Thoracic aorta (tissue), 2 donors: ENCODE data around the gene UBR1. TPM values are rescaled to one million over a fixed set of nuclear protein-coding genes. Genes with fewer than 3 reads are reported as not detected.
"Not testable (repeated sequence)": the region's sequence is repeated elsewhere in the genome, so short reads cannot be mapped to it uniquely, and the experiment has no call there.

Source experiments
- ATAC-seq: fragments of 150-250 bp; one replicate; pipeline ENCODE4 v1.8.0; 2017; ENCODE audit warnings: low read depth; ENCODE audit not compliant: insufficient number of reproducible peaks, low FRiP score
- DNase-seq: peaks from one replicate; pipeline ENCODE4 v3.0.0-alpha.2; 2020; ENCODE audit warnings: low spot score
- H3K27ac ChIP-seq, 2 donors: fragments of 200-600 bp; sonication (generic); 1 replicate in 1 of 2; 2 replicates in 1 of 2; pipeline ENCODE4 v1.5.1; 2016; ENCODE audit warnings: mild to moderate bottlenecking in 2 of 2, moderate library complexity in 2 of 2
- H3K27me3 ChIP-seq: fragments of 200-600 bp; sonication (generic); replicated peaks from 2 replicates; pipeline ENCODE4 v1.6.0; 2016; ENCODE audit warnings: mild to moderate bottlenecking; ENCODE audit not compliant: insufficient read depth
- H3K36me3 ChIP-seq: fragments of 200-600 bp; sonication (generic); one replicate; pipeline ENCODE4 v1.5.1; 2016
- H3K4me1 ChIP-seq, 2 donors: fragments of 200-600 bp; sonication (generic); 1 replicate in 1 of 2; 2 replicates in 1 of 2; pipeline versions ENCODE4 v1.5.1 to v1.6.0; 2016; ENCODE audit warnings: low read depth in 2 of 2, mild to moderate bottlenecking in 1 of 2; ENCODE audit not compliant: control insufficient read depth in 1 of 2
- H3K4me3 ChIP-seq: fragments of 200-600 bp; sonication (generic); 2 replicates; pipeline ENCODE4 v1.5.1; 2016; ENCODE audit warnings: mild to moderate bottlenecking
- H3K9me3 ChIP-seq: fragments of 200-600 bp; sonication (generic); 2 replicates; pipeline ENCODE4 v1.5.1; 2016
- total RNA-seq, 2 donors: library from RNA; depleted of rRNA; stranded (reverse); fragments of >200 nt; gene quantifications; one replicate each; pipeline versions ENCODE4 v1.1.0 to v1.2.3, GENCODE V29; 2016
- TF ChIP-seq, protein P1 (sequence below): fragments of 200-600 bp; sonication (generic); IDR thresholded peaks from one replicate; pipeline ENCODE4 v1.5.1; 2019; ENCODE audit warnings: antibody characterized with exemption

UBR1 gene
- total RNA-seq, 2 donors from 2014 or later = 30.6 to 70.4 TPM

DNA sequence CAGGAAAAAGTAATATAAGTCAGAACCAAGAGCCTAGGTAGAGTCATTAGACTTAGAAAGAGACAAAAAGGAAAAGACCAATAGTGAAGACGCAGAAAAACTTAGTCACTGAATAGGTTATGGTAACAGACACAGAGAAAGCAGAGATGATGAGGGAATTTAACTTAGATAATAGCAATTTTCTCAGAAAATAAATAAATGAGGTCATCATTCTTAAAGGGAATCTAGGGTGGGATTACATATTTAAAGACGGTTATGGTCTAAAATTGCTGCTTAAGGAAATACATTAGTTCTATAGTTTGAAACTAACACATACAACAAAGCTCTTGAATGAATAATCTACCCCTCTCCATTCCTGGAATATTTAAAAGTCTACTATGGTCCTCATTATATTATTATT is 59.4 kb downstream of the UBR1 start:
- Histone ChIP-seq H3K27ac (no peak overlapping the region), H3K27me3 (no peaks in the 10 kb centered on the region), H3K36me3 (peaks cover 39% of the 10 kb centered on the region), H3K4me1 (no peaks in the 10 kb centered on the region), H3K9me3 (no peaks in the 10 kb centered on the region), H3K4me3 (no peak overlapping the region)
- no peak for DNase-seq
- ATAC-seq = no peak
- TF ChIP-seq, protein P1, sequence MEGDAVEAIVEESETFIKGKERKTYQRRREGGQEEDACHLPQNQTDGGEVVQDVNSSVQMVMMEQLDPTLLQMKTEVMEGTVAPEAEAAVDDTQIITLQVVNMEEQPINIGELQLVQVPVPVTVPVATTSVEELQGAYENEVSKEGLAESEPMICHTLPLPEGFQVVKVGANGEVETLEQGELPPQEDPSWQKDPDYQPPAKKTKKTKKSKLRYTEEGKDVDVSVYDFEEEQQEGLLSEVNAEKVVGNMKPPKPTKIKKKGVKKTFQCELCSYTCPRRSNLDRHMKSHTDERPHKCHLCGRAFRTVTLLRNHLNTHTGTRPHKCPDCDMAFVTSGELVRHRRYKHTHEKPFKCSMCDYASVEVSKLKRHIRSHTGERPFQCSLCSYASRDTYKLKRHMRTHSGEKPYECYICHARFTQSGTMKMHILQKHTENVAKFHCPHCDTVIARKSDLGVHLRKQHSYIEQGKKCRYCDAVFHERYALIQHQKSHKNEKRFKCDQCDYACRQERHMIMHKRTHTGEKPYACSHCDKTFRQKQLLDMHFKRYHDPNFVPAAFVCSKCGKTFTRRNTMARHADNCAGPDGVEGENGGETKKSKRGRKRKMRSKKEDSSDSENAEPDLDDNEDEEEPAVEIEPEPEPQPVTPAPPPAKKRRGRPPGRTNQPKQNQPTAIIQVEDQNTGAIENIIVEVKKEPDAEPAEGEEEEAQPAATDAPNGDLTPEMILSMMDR = no peak

DNA sequence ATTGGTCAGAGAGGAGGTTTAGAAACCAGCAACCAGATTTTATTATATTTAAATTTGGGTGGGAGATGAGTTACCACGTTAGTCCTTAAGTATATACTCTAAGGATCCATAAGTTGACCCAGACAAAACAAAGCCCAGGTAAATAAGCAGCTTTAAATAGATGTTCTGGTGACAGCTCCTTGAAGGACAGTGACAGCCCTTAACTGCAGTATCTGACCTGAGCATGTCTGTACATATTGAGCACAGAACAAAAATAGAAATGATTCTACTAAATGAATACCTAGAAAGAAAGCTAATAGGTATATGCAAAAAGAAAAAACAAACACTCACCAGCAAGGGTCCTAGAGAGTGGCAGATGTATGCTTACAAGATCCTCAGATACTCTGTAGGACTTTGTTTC is 63.0 kb downstream of the UBR1 start:
- peaks cover 46% of the 10 kb centered on the region for H3K36me3 ChIP-seq
- ATAC-seq (no peak), DNase-seq (no peak)
- H3K27ac ChIP-seq = no peak overlapping the region
- no peak overlapping the region for H3K4me3 ChIP-seq
- H3K27me3 ChIP-seq = no peaks in the 10 kb centered on the region
- H3K4me1 ChIP-seq = no peaks in the 10 kb centered on the region
- no peaks in the 10 kb centered on the region for H3K9me3 ChIP-seq
- TF ChIP-seq, protein P1 = no peak

DNA sequence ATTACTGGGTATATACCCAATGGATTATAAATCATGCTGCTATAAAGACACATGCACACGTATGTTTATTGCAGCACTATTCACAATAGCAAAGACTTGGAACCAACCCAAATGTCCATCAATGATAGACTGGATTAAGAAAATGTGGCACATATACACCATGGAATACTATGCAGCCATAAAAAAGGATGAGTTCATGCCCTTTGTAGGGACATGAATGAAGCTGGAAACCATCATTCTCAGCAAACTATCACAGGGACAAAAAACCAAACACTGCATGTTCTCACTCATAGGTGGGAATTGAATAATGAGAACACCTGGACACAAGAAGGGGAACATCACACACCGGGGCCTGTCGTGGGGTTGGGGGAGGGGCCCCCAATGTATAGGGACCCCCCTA is 64.8 kb downstream of the UBR1 start:
- H3K4me3 ChIP-seq, H3K27ac ChIP-seq, ATAC-seq, H3K9me3 ChIP-seq, H3K27me3 ChIP-seq, H3K4me1 ChIP-seq, DNase-seq: not testable (repeated sequence)
- H3K36me3 ChIP-seq = peaks cover 38% of the 10 kb centered on the region

DNA sequence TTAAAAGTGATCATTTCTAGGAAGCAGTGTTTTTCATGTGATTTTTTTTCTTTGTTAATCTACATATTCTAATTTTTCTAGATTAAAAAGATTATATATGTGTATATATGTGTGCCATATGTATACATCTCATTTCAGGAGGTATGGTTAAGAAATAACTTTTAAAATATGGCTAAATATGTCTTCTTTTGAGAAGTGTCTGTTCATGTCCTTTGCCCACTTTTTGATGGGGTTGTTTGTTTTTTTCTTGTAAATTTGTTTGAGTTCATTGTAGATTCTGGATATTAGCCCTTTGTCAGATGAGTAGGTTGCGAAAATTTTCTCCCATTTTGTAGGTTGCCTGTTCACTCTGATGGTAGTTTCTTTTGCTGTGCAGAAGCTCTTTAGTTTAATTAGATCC is 70.6 kb downstream of the UBR1 start:
- H3K4me3 ChIP-seq, ATAC-seq, H3K9me3 ChIP-seq, H3K27ac ChIP-seq, H3K27me3 ChIP-seq, H3K4me1 ChIP-seq, DNase-seq: not testable (repeated sequence)
- peaks cover 15% of the 10 kb centered on the region for H3K36me3 ChIP-seq

DNA sequence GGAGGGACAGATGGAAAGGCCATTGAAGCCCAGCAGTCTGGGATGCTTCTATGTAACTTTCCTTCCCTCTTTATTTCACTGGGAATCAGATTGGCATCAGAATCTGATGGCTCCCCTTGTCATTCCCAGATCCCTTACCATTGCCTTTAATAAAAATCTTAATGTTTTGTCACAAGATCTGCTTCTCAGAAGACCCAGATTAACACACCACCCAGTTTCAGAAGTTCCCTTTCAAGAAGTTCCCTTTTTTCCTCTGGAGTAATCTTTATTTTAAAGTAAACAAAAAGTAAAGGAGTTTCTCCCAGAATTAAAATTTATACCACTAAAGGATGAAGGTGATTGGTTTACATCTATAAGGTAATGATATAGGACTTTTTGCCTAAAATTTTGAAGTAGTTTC is 76.4 kb downstream of the UBR1 start:
- Histone ChIP-seq H3K36me3 (peaks cover 18% of the 10 kb centered on the region), H3K4me1 (no peaks in the 10 kb centered on the region), H3K27me3 (no peaks in the 10 kb centered on the region), H3K9me3 (no peaks in the 10 kb centered on the region), H3K27ac (no peak overlapping the region), H3K4me3 (no peak overlapping the region)
- DNase-seq (no peak), ATAC-seq (no peak)
- TF ChIP-seq, protein P1 = no peak

DNA sequence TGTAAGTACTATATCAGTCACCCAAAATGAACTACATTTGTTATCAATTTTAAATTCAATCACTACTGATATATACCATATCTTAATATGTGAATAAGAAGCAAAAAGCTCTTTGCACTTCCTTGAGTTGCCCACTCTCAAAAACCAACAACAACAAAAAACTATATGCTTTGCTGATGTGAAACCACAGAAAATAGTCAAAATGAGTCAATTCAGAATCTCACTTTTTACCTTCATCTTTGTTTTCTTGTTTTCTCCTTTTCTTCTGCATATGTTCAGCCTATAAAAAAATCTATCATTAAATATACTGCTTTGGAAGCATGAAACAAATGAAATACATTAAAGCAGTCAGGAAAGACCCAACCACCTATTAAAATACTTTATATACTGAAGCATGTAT is 80.7 kb downstream of the UBR1 start:
- Histone ChIP-seq H3K27ac (no peak overlapping the region), H3K4me1 (no peaks in the 10 kb centered on the region), H3K4me3 (no peak overlapping the region), H3K36me3 (peaks cover 30% of the 10 kb centered on the region), H3K27me3 (no peaks in the 10 kb centered on the region), H3K9me3 (no peaks in the 10 kb centered on the region)
- ATAC-seq (no peak), DNase-seq (no peak)
- TF ChIP-seq, protein P1 = no peak

DNA sequence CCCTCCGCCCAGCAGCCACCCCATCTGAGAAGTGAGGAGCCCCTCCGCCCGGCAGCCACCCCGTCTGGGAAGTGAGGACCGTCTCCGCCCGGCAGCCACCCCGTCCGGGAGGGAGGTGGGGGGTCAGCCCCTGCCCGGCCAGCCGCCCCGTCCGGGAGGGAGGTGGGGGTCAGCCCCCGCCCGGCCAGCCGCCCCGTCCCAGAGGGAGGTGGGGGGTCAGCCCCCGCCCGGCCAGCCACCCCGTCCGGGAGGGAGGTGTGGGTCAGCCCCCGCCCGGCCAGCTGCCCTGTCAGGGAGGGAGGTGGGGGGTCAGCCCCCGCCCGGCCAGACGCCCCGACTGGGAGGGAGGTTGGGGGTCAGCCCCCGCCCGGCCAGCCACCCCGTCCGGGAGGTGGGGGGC is 91.2 kb downstream of the UBR1 start:
- not testable (repeated sequence) for ATAC-seq, H3K4me3 ChIP-seq, H3K27ac ChIP-seq, H3K9me3 ChIP-seq, H3K4me1 ChIP-seq, DNase-seq, H3K27me3 ChIP-seq
- peaks cover 20% of the 10 kb centered on the region for H3K36me3 ChIP-seq
